ENCODE data around the gene CDK1. TPM values are rescaled to one million over a fixed set of nuclear protein-coding genes. Genes with fewer than 3 reads are reported as not detected.
"Not testable (repeated sequence)": the region's sequence is repeated elsewhere in the genome, so short reads cannot be mapped to it uniquely, and the experiment has no call there.

CDK1 gene
- total and polyA plus RNA-seq, 7 experiments from 2014 or later = 0.15 to 90.7 (median 1.1) TPM

- no peak overlapping the region for H3K27ac Mint-ChIP-seq
- H3K36me3 Mint-ChIP-seq = no peaks in the 10 kb centered on the region
- peaks cover 0 to 1% (median 0%) of the 10 kb centered on the region in 11 donors for H3K9me3 Mint-ChIP-seq
- peaks cover 0 to 46% (median 0%) of the 10 kb centered on the region in 5 donors for H3K27me3 Mint-ChIP-seq
- H3K4me3 Mint-ChIP-seq = no peak overlapping the region
- DNase-seq = no peak
- no peak for ATAC-seq
- intact Hi-C loops (cut with micrococcal nuclease) = no loop called here
- H3K36me3 ChIP-seq (ENCODE audit: control insufficient read depth in 2 of 3, insufficient read depth in 3 of 3, low read length in 3 of 3) = no peaks in the 10 kb centered on the region
- ChIA-PET CTCF (interaction anchor here (0.7 kb wide), 1 partner anchor 461 kb away, joined by 4 read pairs; no protein-coding TSS in a partner anchor), POLR2A (no interaction called here)
- H3K27me3 ChIP-seq (ENCODE audit: control insufficient read depth in 2 of 2, insufficient read depth in 2 of 2, low read length in 2 of 2) = no peaks in the 10 kb centered on the region
- H3K4me3 ChIP-seq (ENCODE audit: low read length) = no peak overlapping the region
- no peak overlapping the region for H3K27ac ChIP-seq (ENCODE audit: low read depth, low read length)
- H3K4me1 ChIP-seq (ENCODE audit: control insufficient read depth in 2 of 2, insufficient read depth in 2 of 2, low read length in 2 of 2) = no peaks in the 10 kb centered on the region
- H3K4me1 Mint-ChIP-seq = peaks cover 0 to 8% (median 0%) of the 10 kb centered on the region in 7 donors
- H3K9me3 ChIP-seq (ENCODE audit: control insufficient read depth in 2 of 3, low read length in 3 of 3) = no peaks in the 10 kb centered on the region
Observed at GRCh38 chr10:60822809-60823208, 44.5 kb downstream of the CDK1 start.

DNA sequence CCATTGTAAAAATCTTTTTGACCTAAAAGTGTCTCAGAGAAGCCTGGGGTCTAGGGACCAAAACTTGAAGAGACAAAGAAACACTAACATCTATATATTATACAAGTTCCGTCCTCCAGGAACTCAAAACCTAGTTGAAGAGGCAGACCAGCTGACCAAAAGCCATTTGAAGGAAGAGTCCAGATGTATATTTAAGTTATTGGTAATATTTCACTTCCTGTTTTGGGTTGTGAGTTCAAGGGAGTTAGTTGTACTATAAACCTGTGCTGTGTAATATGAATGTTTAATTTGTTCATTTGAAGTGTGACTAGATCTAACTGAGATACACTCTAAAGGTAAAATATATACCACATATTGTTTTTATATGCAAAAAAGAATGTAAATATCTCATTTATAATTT, 45.0 kb downstream of the CDK1 start:
- ChIA-PET CTCF (interaction anchor here (0.9 kb wide), 1 partner anchor 215 kb away, joined by 3 read pairs; no protein-coding TSS in a partner anchor), POLR2A (no interaction called here)
- intact Hi-C loops (cut with micrococcal nuclease) = no loop called here
- Histone ChIP-seq H3K27ac (ENCODE audit: low read depth, low read length) (no peak overlapping the region), H3K4me1 (ENCODE audit: control insufficient read depth in 2 of 2, insufficient read depth in 2 of 2, low read length in 2 of 2) (no peaks in the 10 kb centered on the region), H3K36me3 (ENCODE audit: control insufficient read depth in 2 of 3, insufficient read depth in 3 of 3, low read length in 3 of 3) (no peaks in the 10 kb centered on the region), H3K4me3 (ENCODE audit: low read length) (no peak overlapping the region), H3K27me3 (ENCODE audit: control insufficient read depth in 2 of 2, insufficient read depth in 2 of 2, low read length in 2 of 2) (no peaks in the 10 kb centered on the region), H3K9me3 (ENCODE audit: control insufficient read depth in 2 of 3, low read length in 3 of 3) (no peaks in the 10 kb centered on the region)
- H3K27me3 Mint-ChIP-seq = peaks cover 0 to 46% (median 2%) of the 10 kb centered on the region in 5 donors
- H3K4me3 Mint-ChIP-seq = no peak overlapping the region
- H3K9me3 Mint-ChIP-seq = no peaks in the 10 kb centered on the region
- H3K4me1 Mint-ChIP-seq = peaks cover 0 to 13% (median 0%) of the 10 kb centered on the region in 7 donors
- no peak for DNase-seq
- ATAC-seq = no peak
- no peak overlapping the region for H3K27ac Mint-ChIP-seq
- no peaks in the 10 kb centered on the region for H3K36me3 Mint-ChIP-seq

DNA sequence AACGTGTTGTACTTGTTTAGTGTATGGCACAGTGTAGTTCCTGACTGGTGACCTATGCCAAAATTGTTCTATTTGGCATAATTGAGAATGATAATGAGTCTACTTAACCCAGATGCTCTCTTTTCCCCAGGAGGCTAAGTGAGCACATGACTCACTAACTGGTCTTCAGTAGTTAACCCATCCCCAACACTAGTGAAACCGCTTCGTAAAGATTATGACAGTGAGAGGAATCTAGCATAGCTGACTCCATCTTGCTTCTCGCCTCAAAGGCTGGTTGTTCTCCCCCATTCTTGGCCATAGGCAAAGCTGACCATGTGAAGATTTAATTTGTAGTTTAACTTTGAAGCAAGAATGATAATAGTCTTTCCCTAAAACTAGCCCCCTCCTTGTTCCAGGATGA, 47.2 kb downstream of the CDK1 start:
- Mint-ChIP-seq H3K36me3 (no peaks in the 10 kb centered on the region), H3K27me3 (peaks cover 0 to 37% (median 6%) of the 10 kb centered on the region in 5 donors), H3K27ac (no peak overlapping the region), H3K9me3 (no peaks in the 10 kb centered on the region), H3K4me3 (no peak overlapping the region), H3K4me1 (peaks cover 0 to 13% (median 0%) of the 10 kb centered on the region in 7 donors)
- ATAC-seq (no peak), DNase-seq (no peak)
- H3K27me3 ChIP-seq (ENCODE audit: control insufficient read depth in 2 of 2, insufficient read depth in 2 of 2, low read length in 2 of 2) = no peaks in the 10 kb centered on the region
- no peaks in the 10 kb centered on the region for H3K4me1 ChIP-seq (ENCODE audit: control insufficient read depth in 2 of 2, insufficient read depth in 2 of 2, low read length in 2 of 2)
- H3K4me3 ChIP-seq (ENCODE audit: low read length) = no peak overlapping the region
- no peak overlapping the region for H3K27ac ChIP-seq (ENCODE audit: low read depth, low read length)
- H3K36me3 ChIP-seq (ENCODE audit: control insufficient read depth in 2 of 3, insufficient read depth in 3 of 3, low read length in 3 of 3) = no peaks in the 10 kb centered on the region
- no peaks in the 10 kb centered on the region for H3K9me3 ChIP-seq (ENCODE audit: control insufficient read depth in 2 of 3, low read length in 3 of 3)
- intact Hi-C loops (cut with micrococcal nuclease) = no loop called here
- ChIA-PET CTCF (interaction anchor here (0.6 kb wide), 1 partner anchor 614 kb away, joined by 3 read pairs; no protein-coding TSS in a partner anchor), POLR2A (no interaction called here)

GRCh38 chr10:60827791-60828488, 49.7 kb downstream of the CDK1 start:
- peaks cover 0 to 12% (median 0%) of the 10 kb centered on the region in 7 donors for H3K4me1 Mint-ChIP-seq
- no peak overlapping the region for H3K27ac Mint-ChIP-seq
- intact Hi-C loops (cut with micrococcal nuclease) = no loop called here
- CTCF ChIA-PET = no interaction called here
- no peaks in the 10 kb centered on the region for H3K36me3 Mint-ChIP-seq
- DNase-seq (no peak), ATAC-seq (no peak)
- POLR2A ChIA-PET = no interaction called here
- Histone ChIP-seq H3K27ac (ENCODE audit: low read depth, low read length) (no peak overlapping the region), H3K36me3 (ENCODE audit: control insufficient read depth in 2 of 3, insufficient read depth in 3 of 3, low read length in 3 of 3) (no peaks in the 10 kb centered on the region), H3K9me3 (ENCODE audit: control insufficient read depth in 2 of 3, low read length in 3 of 3) (no peaks in the 10 kb centered on the region), H3K4me3 (ENCODE audit: low read length) (no peak overlapping the region), H3K4me1 (ENCODE audit: control insufficient read depth in 2 of 2, insufficient read depth in 2 of 2, low read length in 2 of 2) (no peaks in the 10 kb centered on the region), H3K27me3 (ENCODE audit: control insufficient read depth in 2 of 2, insufficient read depth in 2 of 2, low read length in 2 of 2) (no peaks in the 10 kb centered on the region)
- peaks cover 0 to 1% (median 0%) of the 10 kb centered on the region in 11 donors for H3K9me3 Mint-ChIP-seq
- no peak overlapping the region for H3K4me3 Mint-ChIP-seq
- H3K27me3 Mint-ChIP-seq = peaks cover 0 to 48% (median 6%) of the 10 kb centered on the region in 5 donors

GRCh38 chr10:60828489-60828852, 50.2 kb downstream of the CDK1 start:
- Mint-ChIP-seq H3K27ac (no peak overlapping the region), H3K9me3 (peaks cover 0 to 1% (median 0%) of the 10 kb centered on the region in 11 donors), H3K4me1 (peaks cover 0 to 12% (median 0%) of the 10 kb centered on the region in 7 donors), H3K4me3 (no peak overlapping the region), H3K36me3 (no peaks in the 10 kb centered on the region), H3K27me3 (peaks cover 0 to 45% (median 6%) of the 10 kb centered on the region in 5 donors)
- CTCF ChIA-PET = no interaction called here
- H3K27ac ChIP-seq (ENCODE audit: low read depth, low read length) = no peak overlapping the region
- H3K36me3 ChIP-seq (ENCODE audit: control insufficient read depth in 2 of 3, insufficient read depth in 3 of 3, low read length in 3 of 3) = no peaks in the 10 kb centered on the region
- no peaks in the 10 kb centered on the region for H3K9me3 ChIP-seq (ENCODE audit: control insufficient read depth in 2 of 3, low read length in 3 of 3)
- ATAC-seq (no peak), DNase-seq (no peak)
- POLR2A ChIA-PET = no interaction called here
- H3K27me3 ChIP-seq (ENCODE audit: control insufficient read depth in 2 of 2, insufficient read depth in 2 of 2, low read length in 2 of 2) = no peaks in the 10 kb centered on the region
- no peaks in the 10 kb centered on the region for H3K4me1 ChIP-seq (ENCODE audit: control insufficient read depth in 2 of 2, insufficient read depth in 2 of 2, low read length in 2 of 2)
- intact Hi-C loops (cut with micrococcal nuclease) = no loop called here
- no peak overlapping the region for H3K4me3 ChIP-seq (ENCODE audit: low read length)

GRCh38 chr10:60832136-60832535, 53.9 kb downstream of the CDK1 start:
- H3K36me3 ChIP-seq (ENCODE audit: control insufficient read depth in 2 of 3, insufficient read depth in 3 of 3, low read length in 3 of 3); H3K4me1 Mint-ChIP-seq; ATAC-seq; CTCF ChIA-PET; intact Hi-C loops (cut with micrococcal nuclease); H3K4me3 Mint-ChIP-seq; DNase-seq; H3K36me3 Mint-ChIP-seq; H3K9me3 Mint-ChIP-seq; H3K9me3 ChIP-seq (ENCODE audit: control insufficient read depth in 2 of 3, low read length in 3 of 3); H3K4me1 ChIP-seq (ENCODE audit: control insufficient read depth in 2 of 2, insufficient read depth in 2 of 2, low read length in 2 of 2); POLR2A ChIA-PET; H3K27ac Mint-ChIP-seq; H3K4me3 ChIP-seq (ENCODE audit: low read length); H3K27me3 ChIP-seq (ENCODE audit: control insufficient read depth in 2 of 2, insufficient read depth in 2 of 2, low read length in 2 of 2); H3K27ac ChIP-seq (ENCODE audit: low read depth, low read length): not testable (repeated sequence)
- H3K27me3 Mint-ChIP-seq = peaks cover 0 to 26% (median 6%) of the 10 kb centered on the region in 5 donors

- Mint-ChIP-seq H3K27ac (no peak overlapping the region), H3K9me3 (peaks cover 0 to 1% (median 0%) of the 10 kb centered on the region in 11 donors)
Observed at GRCh38 chr10:60834401-60834800, 56.1 kb downstream of the CDK1 start.

More at GRCh38 chr10:60834401-60834800, 56.1 kb downstream of the CDK1 start:
- Histone ChIP-seq H3K9me3 (ENCODE audit: control insufficient read depth in 2 of 3, low read length in 3 of 3) (no peaks in the 10 kb centered on the region), H3K27ac (ENCODE audit: low read depth, low read length) (no peak overlapping the region), H3K27me3 (ENCODE audit: control insufficient read depth in 2 of 2, insufficient read depth in 2 of 2, low read length in 2 of 2) (no peaks in the 10 kb centered on the region), H3K4me3 (ENCODE audit: low read length) (no peak overlapping the region), H3K36me3 (ENCODE audit: control insufficient read depth in 2 of 3, insufficient read depth in 3 of 3, low read length in 3 of 3) (no peaks in the 10 kb centered on the region), H3K4me1 (ENCODE audit: control insufficient read depth in 2 of 2, insufficient read depth in 2 of 2, low read length in 2 of 2) (no peaks in the 10 kb centered on the region)
- H3K27me3 Mint-ChIP-seq = peaks cover 0 to 27% (median 9%) of the 10 kb centered on the region in 5 donors
- ChIA-PET CTCF (no interaction called here), POLR2A (no interaction called here)
- H3K4me1 Mint-ChIP-seq = no peaks in the 10 kb centered on the region
- H3K36me3 Mint-ChIP-seq = no peaks in the 10 kb centered on the region
- intact Hi-C loops (cut with micrococcal nuclease) = no loop called here
- ATAC-seq = no peak
- H3K4me3 Mint-ChIP-seq = no peak overlapping the region
- DNase-seq = no peak

Measured in naive thymus-derived CD4-positive, alpha-beta T cell (primary cell).